ENCODE measurements around the gene MEF2C. TPM values are rescaled to one million over a fixed set of nuclear protein-coding genes. Genes with fewer than 3 reads are reported as not detected.

The MEF2C gene
- total RNA-seq, 2 donors from 2014 or later = 7.0 to 23.7 TPM

DNA sequence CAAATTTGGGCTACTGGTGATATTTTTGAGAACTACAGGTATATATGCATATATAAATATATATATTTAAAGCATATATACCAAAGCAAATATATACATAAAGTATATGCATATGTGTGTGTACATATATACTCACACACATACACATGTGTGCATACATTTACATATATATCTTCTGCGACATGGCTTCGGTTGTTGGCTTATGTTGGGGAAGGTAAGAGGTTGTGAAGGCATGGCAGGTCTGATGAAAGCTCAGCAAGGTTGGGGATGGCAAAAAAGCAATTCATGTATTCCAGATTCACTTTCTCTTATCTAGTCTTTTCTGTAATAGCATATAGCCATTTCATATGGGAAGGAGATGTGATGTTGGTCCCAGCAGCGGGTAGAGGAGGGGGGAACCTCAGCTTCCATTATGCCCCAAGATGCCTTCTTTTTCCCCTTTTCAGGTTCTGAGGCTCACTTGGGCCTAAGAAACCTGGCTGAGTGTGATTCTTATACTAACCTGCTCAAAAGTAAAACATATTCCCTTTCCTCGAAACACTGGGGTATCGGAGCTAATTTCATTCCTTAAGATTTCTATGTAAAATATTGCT lies 201.7 kb downstream of the MEF2C start:
- Histone ChIP-seq H3K9me3 (no peaks in the 10 kb centered on the region), H3K4me1 (peaks cover 28% of the 10 kb centered on the region), H3K4me3 (no peak overlapping the region), H3K27me3 (peaks cover 0 to 57% of the 10 kb centered on the region in 2 donors), H3K27ac (no peak overlapping the region), H3K36me3 (replicated peaks in 1 of 2; ENCODE audit: insufficient read depth in 1 of 2, low read depth in 2 of 2) (no peaks in the 10 kb centered on the region)
- DNase-seq (no peak), ATAC-seq (no peak)
- no peak for TF ChIP-seq POLR2A (IDR thresholded peaks at IDR 0.05)
- no peak for TF ChIP-seq CTCF (IDR thresholded peaks at IDR 0.05)
- 36 to 46% methylated on average over 5 of the region's 5 CpGs for WGBS, 2 donors
- intact Hi-C loops (cut with DNase I) = loop anchor here (5.0 to 10.0 kb wide), 2 partner anchors 537 to 904 kb away; no protein-coding TSS in a partner anchor

- Histone ChIP-seq H3K27ac (no peak overlapping the region), H3K36me3 (replicated peaks in 1 of 2; ENCODE audit: insufficient read depth in 1 of 2, low read depth in 2 of 2) (no peaks in the 10 kb centered on the region), H3K4me1 (peaks cover 34% of the 10 kb centered on the region), H3K9me3 (no peaks in the 10 kb centered on the region), H3K27me3 (peaks cover 0 to 55% of the 10 kb centered on the region in 2 donors), H3K4me3 (peak overlapping the region in 1 of 2 donors; percentile 13)
- ATAC-seq (peak; percentile 90), DNase-seq (peak; percentile 61 to 77 (median 70))
- intact Hi-C loops (cut with DNase I) = loop anchor here (5.0 to 10.0 kb wide), 2 partner anchors 536 to 903 kb away; no protein-coding TSS in a partner anchor
- TF ChIP-seq CTCF (IDR thresholded peaks at IDR 0.05) (peak; percentile 75 to 99 (median 87)), POLR2A (IDR thresholded peaks at IDR 0.05) (no peak)
- WGBS, 2 donors = 4 to 9% methylated on average over 20 to 58 of the region's 61 CpGs
Observed at GRCh38 chr5:88680253-88681132, 202.5 kb downstream of the MEF2C start.

- intact Hi-C loops (cut with DNase I) = loop anchor here (5.0 to 10.0 kb wide), 2 partner anchors 535 to 902 kb away; no protein-coding TSS in a partner anchor
- H3K36me3 ChIP-seq (replicated peaks in 1 of 2; ENCODE audit: insufficient read depth in 1 of 2, low read depth in 2 of 2) = no peaks in the 10 kb centered on the region
- no peak for ATAC-seq
Observed at GRCh38 chr5:88679638-88680037, 203.3 kb downstream of the MEF2C start.

GRCh38 chr5:88678770-88679381 lies 204.1 kb downstream of the MEF2C start:
- WGBS, 2 donors = 9 to 25% methylated on average over 14 of the region's 14 CpGs
- intact Hi-C loops (cut with DNase I) = no loop called here

More at GRCh38 chr5:88679638-88680037, 203.3 kb downstream of the MEF2C start:
- no peak for TF ChIP-seq CTCF (IDR thresholded peaks at IDR 0.05)
- TF ChIP-seq POLR2A (IDR thresholded peaks at IDR 0.05) = no peak
- peaks cover 43% of the 10 kb centered on the region for H3K4me1 ChIP-seq
- H3K4me3 ChIP-seq = peak overlapping the region in 1 of 2 donors; percentile 13
- no peak for DNase-seq
- WGBS, 2 donors = 19 to 22% methylated on average over 14 of the region's 14 CpGs
- H3K27me3 ChIP-seq = peaks cover 0 to 55% of the 10 kb centered on the region in 2 donors
- H3K9me3 ChIP-seq = no peaks in the 10 kb centered on the region
- no peak overlapping the region for H3K27ac ChIP-seq

More at GRCh38 chr5:88678770-88679381, 204.1 kb downstream of the MEF2C start:
- Histone ChIP-seq H3K4me3 (no peak overlapping the region), H3K4me1 (peaks cover 43% of the 10 kb centered on the region), H3K27me3 (peaks cover 0 to 55% of the 10 kb centered on the region in 2 donors), H3K36me3 (replicated peaks in 1 of 2; ENCODE audit: insufficient read depth in 1 of 2, low read depth in 2 of 2) (no peaks in the 10 kb centered on the region), H3K27ac (no peak overlapping the region), H3K9me3 (no peaks in the 10 kb centered on the region)
- no peak for DNase-seq
- TF ChIP-seq CTCF (IDR thresholded peaks at IDR 0.05) = no peak
- no peak for TF ChIP-seq POLR2A (IDR thresholded peaks at IDR 0.05)
- ATAC-seq = no peak
